Endothelial cell of hepatic sinusoid (primary cell): ENCODE results near the gene DUSP7.
"Not testable (repeated sequence)": the region's sequence is repeated elsewhere in the genome, so short reads cannot be mapped to it uniquely, and the experiment has no call there.

Experiments
- in situ Hi-C: cut with HindIII; loops from 2 replicates; pipeline ENCODE4 v1.10.0; 2017; ENCODE audit warnings: low sequenced_read_pairs

DUSP7 gene

GRCh38 chr3:52053307-52054304 lies 2.8 kb downstream of the DUSP7 start:
- in situ Hi-C loops = no loop called here

GRCh38 chr3:52052831-52053306 lies 3.5 kb downstream of the DUSP7 start:
- in situ Hi-C loops = no loop called here

- in situ Hi-C loops = no loop called here
Observed at GRCh38 chr3:52051444-52051843, 4.9 kb downstream of the DUSP7 start.

GRCh38 chr3:52050571-52050970 lies 5.8 kb downstream of the DUSP7 start:
- in situ Hi-C loops = no loop called here

GRCh38 chr3:52049503-52049902 lies 6.9 kb downstream of the DUSP7 start:
- in situ Hi-C loops = loop anchor here (5.0 kb wide), 3 partner anchors 52 to 98 kb away; partner anchors contain the start of gene RPL29

- in situ Hi-C loops = loop anchor here (5.0 kb wide), 3 partner anchors 50 to 100 kb away; partner anchors contain the start of gene RPL29
Observed at GRCh38 chr3:52047295-52047960, 8.9 kb downstream of the DUSP7 start.

GRCh38 chr3:52046902-52047239 lies 9.5 kb downstream of the DUSP7 start:
- in situ Hi-C loops = loop anchor here (5.0 kb wide), 3 partner anchors 50 to 100 kb away; partner anchors contain the start of gene RPL29

GRCh38 chr3:52046186-52046901 lies 10.0 kb downstream of the DUSP7 start:
- in situ Hi-C loops = loop anchor here (5.0 kb wide), 3 partner anchors 49 to 101 kb away; partner anchors contain the start of gene RPL29

- in situ Hi-C loops = loop anchor here (5.0 kb wide), 3 partner anchors 48 to 102 kb away; partner anchors contain the start of gene RPL29
Observed at GRCh38 chr3:52044869-52045619, 11.3 kb downstream of the DUSP7 start.

- in situ Hi-C loops = no loop called here
Observed at GRCh38 chr3:52043750-52044149, 12.6 kb downstream of the DUSP7 start.

- in situ Hi-C loops = not testable (repeated sequence)
Observed at GRCh38 chr3:52043039-52043438, 13.3 kb downstream of the DUSP7 start.

- in situ Hi-C loops = no loop called here
Observed at GRCh38 chr3:52041118-52041731, 15.1 kb downstream of the DUSP7 start.

GRCh38 chr3:52040600-52040999 lies 15.8 kb downstream of the DUSP7 start:
- in situ Hi-C loops = no loop called here

- in situ Hi-C loops = no loop called here
Observed at GRCh38 chr3:52039846-52040245, 16.5 kb downstream of the DUSP7 start.

- in situ Hi-C loops = no loop called here
Observed at GRCh38 chr3:52039426-52039825, 16.9 kb downstream of the DUSP7 start.

GRCh38 chr3:52038227-52038626 lies 18.1 kb downstream of the DUSP7 start:
- in situ Hi-C loops = no loop called here

GRCh38 chr3:52037291-52037690 lies 19.1 kb downstream of the DUSP7 start:
- in situ Hi-C loops = no loop called here

GRCh38 chr3:52036829-52037228 lies 19.5 kb downstream of the DUSP7 start:
- in situ Hi-C loops = no loop called here

- in situ Hi-C loops = no loop called here
Observed at GRCh38 chr3:52036222-52036694, 20.1 kb downstream of the DUSP7 start.

- in situ Hi-C loops = no loop called here
Observed at GRCh38 chr3:52034651-52035050, 21.7 kb downstream of the DUSP7 start.
